Glomerular visceral epithelial cell (primary cell): ENCODE data around the gene ATL2.
"Not testable (repeated sequence)": the region's sequence is repeated elsewhere in the genome, so short reads cannot be mapped to it uniquely, and the experiment has no call there.

Experiments
- DNase-seq: peaks from one replicate; pipeline ENCODE4 v3.0.0-alpha.2; 2016; ENCODE audit errors: extremely low spot score

ATL2 gene

GRCh38 chr2:38274286-38275276, 102.5 kb downstream of the ATL2 start:
- DNase-seq = peak; percentile 77

DNA sequence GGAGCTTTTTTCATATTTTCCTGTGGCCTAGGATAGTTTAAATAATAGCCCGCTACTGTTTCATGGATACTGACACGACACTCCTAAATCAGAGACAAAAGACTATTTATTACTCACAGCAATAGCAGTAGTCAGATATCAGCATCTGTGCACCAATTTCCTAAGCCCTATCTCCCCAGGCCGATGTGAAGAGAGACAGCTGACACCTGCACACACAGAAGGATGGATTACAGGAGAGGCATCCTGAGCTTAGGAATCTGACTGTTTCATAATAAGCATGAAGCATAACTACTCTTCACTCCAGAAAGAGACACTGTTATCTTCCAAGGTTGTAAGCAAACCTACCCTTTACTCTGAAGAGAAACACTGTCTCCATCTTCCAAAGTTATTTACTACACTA, 105.4 kb downstream of the ATL2 start:
- no peak for DNase-seq

DNA sequence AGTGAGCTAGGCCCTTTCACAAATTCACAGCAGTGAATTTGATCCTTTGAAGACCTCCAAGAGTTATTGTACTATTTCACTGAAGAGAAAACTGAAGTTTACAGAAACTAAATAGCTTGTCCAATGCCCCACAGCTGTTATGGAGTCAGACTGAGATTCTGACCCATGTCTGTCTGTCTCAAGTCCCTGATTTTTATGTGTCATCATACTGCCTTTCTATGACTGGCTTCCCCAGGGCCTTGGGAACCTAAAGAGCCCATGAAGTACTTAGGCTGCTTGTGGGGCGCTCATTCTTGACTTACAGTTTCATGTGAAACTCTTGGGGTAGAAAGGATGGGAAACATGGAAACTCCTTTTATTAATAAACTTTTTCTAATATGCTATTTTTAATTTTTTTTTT, 107.7 kb downstream of the ATL2 start:
- no peak for DNase-seq

- DNase-seq = no peak
These were observed 108.3 kb downstream of the ATL2 start for GRCh38 chr2:38268691-38269327.

DNA sequence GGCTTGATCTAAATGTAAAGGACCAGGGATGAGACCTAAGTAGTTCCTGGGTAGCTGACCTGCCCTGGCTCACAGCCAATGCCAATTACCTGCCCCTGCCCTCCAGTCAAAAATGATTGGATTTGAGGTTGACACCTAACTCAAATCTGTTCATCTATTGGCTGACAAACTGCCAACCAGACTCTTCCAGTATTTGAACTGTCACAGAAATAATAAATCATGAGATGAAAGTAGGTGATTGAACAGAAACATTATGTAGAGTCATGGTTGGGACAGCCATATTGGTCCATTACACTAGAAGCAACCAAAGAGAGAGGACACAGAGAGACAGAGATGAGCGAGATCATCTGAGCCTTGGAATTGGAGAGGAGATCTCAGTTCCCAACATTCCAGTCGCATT, 109.1 kb downstream of the ATL2 start:
- no peak for DNase-seq

DNA sequence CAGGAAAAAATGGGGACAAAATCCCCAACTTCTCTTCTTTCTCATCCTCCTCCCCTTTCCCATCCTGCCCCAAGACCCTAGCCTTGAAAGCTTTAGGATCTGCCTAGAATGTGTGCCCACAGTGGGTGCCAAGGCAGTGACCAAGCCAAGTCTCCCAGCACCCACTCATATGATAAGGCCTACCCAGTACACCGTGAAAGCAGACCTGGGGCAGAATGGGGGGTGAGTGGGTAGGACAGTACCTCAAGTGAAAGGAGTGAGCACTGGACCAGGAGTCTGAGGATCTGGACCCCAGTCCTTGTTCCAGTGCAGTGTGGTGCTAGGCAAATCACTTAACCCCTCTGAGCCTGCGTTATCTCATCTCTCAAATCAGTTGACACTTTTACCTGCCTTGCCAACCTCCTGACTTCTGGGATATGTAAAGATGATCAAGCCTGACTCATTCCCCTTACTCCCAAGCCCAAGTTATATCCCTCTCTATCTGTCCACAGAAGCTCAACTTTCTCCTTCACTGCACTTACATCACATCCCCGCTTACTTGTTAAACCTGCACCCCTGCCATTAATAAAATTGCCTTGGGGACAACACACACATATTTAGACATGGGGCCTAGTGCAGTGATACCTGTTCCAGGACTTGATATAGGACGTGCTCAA, 109.7 kb downstream of the ATL2 start:
- DNase-seq = no peak

GRCh38 chr2:38266382-38267061, 110.6 kb downstream of the ATL2 start:
- no peak for DNase-seq

DNA sequence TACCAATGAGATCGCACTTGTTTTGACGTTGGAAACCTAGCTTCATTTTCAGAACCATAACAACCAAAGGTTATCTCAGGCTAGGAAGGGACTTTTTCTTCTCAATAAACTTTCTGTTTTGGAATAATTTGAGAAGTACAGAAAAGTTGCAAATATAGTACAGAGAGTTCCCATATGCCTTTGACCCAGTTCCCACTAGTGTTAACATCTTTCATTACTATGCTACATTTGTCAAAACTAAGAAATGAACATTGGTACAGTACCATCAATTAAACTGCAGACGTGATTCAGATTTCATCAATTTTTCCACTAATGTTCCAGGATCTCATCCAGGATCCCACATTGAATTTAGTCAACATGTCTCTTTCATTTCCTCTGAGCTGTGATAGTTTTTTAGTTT, 111.6 kb downstream of the ATL2 start:
- DNase-seq = no peak

GRCh38 chr2:38264396-38265221, 112.5 kb downstream of the ATL2 start:
- no peak for DNase-seq

DNA sequence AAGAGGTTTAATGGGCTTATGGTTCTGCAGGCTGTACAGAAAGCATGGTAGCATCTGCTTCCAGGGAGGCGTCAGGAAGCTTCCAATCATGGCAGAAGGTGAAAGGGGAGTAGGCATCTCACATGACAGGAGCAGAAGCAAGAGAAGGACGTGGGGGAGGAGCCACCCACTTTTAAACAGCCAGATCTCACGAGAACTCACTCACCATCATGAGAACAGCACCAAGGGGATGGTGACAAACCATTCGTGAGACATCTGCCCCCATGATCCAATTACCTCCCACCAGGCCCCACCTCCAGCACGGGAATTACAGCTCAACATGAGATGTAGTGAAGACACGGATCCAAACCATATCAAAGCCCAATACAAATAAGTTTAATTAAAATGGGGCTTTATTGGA, 113.8 kb downstream of the ATL2 start:
- DNase-seq = no peak

DNA sequence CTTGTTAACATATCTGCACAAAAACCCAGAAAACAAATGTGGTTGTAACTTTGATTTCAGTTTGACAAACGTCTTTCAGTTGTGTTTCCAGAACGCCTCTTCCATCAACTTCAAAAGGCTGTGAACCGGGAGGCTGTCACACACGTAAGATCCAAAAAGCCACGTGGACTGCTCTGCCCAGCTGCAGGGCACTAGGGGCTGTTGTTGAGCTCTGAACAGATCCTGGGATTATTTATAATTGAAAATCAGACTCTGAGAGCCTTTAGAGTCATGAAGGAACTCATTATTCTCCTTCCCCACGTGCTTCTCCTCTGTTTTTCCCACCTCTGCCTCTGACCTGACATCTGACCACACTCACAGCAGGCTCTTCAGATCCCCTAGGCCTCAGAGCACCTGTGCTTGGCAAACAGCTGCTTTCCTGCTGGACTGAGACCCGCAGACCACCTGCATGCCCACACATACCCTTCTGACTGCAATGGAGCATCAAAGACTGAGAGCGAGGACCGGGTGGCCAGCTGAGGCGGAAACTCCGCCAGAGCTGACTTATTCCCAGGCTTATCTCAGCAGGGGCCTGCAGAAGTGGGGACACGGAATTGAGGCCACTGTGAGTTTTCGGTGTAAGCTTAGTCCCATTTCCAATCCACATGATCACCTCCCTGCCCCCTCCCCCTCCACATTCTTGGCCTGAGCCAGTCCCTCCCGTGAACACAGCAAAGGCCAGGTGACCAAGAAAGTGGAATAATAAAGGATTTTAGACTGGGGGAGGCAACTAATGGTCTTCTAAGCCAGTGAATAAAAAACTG, 114.8 kb downstream of the ATL2 start:
- DNase-seq = no peak

GRCh38 chr2:38261569-38262068, 115.5 kb downstream of the ATL2 start:
- DNase-seq = no peak

GRCh38 chr2:38260972-38261371, 116.1 kb downstream of the ATL2 start:
- DNase-seq = no peak

GRCh38 chr2:38260469-38260868, 116.6 kb downstream of the ATL2 start:
- no peak for DNase-seq

DNA sequence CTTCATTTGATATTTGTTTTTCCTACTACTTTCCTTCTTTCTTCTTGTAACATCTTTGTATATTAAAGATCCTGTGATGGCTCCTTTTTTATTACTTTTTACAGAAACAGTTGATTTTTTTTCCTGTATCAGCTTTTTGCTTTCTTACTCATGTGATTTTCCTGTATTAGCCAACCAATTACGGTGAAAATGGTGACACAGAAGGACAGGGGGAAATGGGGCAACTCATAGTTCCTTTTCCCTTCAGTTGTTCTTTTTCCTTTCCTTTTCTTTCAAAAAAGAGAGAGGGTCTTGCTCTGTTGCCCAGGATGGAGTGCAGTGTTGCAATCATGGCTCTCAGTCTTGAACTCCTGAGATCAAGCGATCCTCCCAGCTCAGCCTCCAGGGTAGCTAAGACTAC, 117.8 kb downstream of the ATL2 start:
- DNase-seq = no peak

DNA sequence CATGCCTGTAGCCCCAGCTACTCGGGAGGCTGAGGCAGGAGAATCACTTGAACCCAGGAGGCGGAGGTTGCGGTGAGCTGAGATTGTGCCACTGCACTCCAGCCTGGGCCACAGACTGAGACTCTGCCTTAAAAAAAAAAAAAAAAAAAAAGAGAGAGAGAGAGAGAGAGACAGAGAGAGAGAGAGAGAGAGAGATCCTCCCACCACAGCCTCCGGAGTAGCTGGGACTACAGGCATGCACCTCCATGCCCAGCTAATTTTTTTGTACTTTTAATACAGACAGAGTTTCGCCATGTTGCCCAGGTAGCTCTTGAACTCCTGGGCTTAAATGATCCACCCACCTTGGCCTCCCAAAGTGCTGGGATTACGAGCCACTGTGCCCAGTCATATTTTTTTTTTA, 119.4 kb downstream of the ATL2 start:
- not testable (repeated sequence) for DNase-seq

DNA sequence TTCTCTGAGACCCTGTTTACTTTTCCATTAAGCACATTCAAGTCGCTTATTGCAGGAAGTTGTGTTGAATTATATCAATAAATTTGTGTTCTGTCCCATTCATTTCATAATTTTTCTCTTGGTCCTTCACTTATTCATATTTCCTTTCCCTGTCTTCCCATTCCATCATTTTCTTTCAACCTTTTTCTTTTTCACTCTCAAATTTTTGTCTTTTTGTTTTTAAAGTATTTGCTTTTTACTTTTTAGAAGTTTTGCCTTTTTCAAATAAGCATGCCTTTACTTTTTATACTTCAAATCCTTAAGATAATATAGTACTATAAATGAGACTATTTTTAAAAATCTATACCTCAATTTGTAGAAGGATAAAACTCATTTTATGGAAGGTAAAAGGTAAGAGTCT, 120.5 kb downstream of the ATL2 start:
- no peak for DNase-seq

DNA sequence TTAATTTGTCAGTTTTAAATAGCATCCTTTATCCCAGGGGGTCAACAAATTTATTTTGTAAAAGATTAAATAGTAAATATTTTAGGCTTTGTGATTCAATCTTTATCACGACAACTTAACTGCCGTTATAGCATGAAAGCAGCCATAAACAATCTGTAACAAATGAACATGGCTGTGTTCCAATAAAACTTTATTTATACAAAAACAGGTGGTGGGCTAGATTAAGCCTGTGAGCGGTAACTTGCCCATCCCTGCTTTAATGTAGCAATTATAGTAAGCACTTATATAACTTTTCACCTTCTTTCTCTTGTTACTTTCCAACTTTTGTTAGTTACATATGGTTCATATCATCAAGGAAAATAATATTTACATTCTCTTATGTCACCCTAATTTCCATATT, 121.9 kb downstream of the ATL2 start:
- DNase-seq = no peak

- peak; percentile 31 for DNase-seq
These were observed 122.3 kb downstream of the ATL2 start for GRCh38 chr2:38254796-38255195.

DNA sequence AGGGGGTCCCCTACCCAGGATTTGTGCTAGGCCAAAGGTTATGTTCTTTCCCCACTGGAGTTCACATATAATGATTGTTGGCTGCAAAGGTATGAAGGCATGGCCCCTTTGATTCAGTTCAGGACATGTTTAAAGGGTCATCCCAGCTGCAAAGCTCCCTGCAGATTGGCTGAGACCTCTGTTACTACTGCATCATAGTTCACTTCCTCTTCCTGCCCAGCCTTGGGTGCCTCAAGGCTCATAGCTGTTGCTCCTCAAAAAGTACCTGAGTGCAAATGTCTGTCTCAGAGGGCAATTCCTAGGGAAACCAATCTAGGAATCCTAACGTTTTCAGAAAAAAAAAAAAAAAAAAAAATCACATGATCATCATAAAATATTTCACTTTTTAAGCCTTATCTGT, 125.1 kb downstream of the ATL2 start:
- DNase-seq = no peak
